ENCODE results near the gene GABRB3.

Gene GABRB3

DNA sequence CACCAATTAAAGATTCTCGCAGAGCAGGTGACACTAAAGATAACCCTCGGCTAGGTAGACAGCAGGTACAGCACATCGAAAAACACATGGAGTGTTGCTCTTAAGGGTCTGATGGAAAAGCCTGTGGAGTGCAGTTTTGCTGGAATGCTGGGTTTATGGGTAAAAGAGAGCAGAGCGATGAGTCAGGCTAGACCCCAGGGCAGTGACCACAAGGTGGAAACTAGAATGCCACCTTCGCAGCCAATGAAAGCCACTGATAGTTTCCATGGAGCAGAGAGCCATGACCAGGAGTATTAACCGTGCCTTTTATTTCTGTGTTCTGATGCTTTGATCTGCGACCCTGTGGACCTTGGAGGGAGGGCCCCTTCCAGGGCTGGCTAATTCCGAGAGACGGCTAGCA is 149.8 kb downstream of the GABRB3 start:
- no peak for DNase-seq

DNA sequence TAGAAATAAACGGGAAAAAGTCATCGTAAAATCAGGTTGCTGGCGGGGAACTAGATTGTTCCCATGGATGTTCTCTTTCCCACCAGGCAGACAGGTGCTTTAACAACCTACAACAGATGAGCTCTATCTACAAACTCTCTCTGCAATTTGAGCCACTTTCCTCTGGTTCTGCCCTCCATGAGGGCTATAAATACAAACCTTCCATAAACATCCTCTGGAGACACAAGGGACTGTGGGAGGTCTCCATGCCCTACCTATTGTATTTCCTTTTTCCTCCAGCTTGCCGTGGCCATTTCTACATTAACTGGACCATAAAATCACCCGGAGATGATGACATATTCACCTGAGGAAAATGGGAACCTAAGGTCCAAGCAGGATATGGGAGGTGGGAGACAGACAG is 151.1 kb downstream of the GABRB3 start:
- no peak for DNase-seq

DNA sequence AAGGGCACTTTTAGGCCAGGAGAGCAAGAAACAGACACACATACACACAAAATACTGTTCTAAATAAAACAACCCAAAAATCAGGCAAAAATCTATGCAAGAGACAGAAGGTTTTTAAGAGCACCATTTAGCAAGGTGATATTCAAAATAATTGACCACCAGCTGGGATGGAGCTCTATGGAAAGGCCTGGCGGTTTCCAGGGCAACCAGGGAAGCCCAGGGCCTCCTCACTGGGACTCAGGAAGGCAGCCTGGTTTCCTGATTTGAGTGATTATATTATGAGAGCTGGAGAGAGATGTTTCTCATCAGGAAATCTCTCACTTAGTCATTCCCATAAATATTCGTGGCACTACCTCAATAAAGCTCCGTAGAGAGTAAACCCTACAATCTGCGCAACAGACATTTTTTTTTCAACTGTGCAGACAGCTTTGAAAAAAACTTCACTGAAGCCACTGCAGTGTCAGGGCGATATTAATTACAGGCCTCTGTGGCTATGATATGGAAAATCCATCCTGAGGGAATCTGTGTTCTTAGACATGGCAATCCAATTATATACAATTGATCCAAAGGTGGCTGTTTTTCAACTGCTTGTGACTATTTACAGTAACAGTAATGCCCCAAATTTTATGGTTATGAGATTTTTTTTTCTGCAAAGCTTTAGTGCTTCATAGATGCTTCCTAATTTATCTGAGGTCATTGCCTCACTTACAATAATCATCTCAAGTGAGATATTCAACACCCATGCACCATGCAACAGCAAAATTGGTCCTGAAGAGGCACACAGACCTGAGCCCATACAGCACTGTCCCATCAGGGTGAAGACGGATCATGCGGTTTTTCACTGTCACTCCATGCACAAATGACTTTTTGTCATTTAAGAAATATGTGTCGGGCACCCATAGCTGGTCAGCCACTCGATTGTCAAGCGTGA is 152.1 kb downstream of the GABRB3 start:
- DNase-seq: no peak

DNA sequence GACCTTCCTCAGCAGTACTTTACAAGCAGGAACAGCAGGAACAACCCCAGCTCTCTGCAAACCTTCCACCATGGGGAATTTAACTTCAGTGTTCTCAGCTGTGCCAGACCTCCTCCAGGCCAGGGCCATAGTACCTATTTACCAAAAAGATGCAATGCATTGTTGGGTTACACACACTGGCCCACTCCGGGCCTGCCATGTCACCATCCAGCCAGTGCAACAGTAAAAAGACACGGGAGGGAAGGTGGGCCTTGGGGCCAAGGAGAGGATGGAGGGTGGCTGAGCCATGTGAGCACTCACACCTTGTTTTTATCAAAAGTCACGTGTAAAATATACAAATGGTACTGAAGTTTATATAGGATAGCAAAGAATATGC is 157.0 kb downstream of the GABRB3 start:
- no peak for DNase-seq

DNA sequence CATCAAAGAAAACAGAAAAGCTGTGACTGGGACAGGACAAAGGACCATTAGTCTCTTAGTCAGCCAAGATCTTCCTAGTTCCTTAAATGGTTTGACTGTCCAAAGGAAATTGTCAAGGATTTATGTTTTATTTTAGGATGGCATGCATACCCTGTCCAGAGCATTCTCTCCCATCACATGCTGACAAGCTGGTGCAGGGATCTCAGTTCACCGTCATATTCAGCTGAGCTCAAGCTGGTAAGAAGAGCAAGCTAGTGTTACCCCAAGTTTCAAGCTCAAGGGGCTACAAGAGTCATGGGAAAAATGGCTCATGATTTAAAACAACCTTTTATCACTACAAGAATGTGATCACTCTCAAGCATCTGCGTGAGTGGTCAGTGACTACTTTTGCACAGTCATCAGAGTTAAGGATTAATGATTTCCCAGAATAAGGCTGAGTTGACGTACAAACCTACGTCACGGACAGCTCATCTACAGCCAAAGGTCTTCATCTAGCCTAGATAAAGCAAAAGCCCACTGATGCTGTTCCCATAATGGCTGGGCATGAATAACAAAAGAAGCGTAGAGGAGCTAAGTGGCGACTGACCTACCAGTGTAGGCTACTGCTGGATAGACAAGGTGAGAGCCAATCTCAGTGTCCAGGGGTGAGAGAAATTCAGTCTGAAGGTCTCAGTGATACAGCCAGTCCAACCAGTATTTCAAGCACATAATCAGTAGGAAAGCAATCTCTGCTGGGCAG is 157.5 kb downstream of the GABRB3 start:
- DNase-seq: no peak

DNA sequence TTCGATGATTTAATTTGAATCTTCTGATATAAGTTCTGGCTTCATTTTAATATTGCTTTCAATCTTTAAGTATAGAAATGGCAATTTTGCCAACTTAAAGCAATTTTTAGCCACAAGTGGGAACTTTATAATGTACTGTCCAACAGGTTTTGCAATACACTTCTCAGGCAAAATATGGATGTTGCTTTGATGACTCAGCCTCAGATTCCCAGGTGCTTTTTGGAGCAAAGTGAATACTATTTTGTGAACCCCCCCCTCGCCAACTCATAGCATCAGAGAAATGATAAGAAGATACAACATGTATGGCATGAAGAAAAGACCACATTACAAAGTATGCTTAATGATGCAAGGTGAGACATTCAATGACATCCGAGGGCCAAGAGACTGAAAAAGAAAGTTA is 158.1 kb downstream of the GABRB3 start:
- DNase-seq: no peak

DNA sequence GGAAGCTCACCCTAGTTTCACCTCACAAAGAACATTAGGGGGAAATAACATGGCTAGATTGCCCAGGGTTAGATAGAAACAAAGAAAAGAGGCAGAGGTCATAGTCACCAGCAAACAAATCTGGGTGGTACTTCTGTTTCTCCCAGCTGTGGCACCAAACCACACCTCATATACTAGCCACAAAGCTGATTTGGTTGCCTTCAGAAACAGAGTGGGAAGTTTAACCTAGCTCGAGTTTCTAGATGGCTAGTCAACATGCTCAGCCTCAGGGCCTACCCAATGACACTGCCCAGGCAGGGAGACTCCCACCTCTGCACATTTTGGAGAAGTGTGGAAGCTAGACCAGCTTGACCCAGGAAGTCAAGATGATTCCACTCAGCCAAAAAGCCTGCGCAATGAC is 174.2 kb downstream of the GABRB3 start:
- DNase-seq: no peak

DNA sequence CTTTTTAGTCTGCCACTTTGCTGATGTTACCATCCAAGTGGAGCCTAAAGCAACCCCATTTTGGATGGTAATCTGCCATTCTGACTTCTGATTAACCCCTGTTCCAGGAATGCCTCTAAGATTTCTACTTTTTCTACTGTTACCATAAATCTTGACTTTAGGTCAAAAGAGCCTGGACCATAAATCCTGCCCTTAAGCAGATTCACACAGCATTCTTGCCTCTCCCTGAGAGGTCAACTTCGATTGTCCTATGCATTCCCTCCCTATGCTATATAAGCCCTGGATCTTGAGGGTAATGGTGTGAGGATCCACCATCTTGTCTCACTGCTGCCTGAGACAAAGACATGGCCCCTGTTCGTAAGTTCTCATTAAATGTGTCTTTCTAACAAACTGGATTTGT is 177.3 kb downstream of the GABRB3 start:
- DNase-seq: no peak

DNA sequence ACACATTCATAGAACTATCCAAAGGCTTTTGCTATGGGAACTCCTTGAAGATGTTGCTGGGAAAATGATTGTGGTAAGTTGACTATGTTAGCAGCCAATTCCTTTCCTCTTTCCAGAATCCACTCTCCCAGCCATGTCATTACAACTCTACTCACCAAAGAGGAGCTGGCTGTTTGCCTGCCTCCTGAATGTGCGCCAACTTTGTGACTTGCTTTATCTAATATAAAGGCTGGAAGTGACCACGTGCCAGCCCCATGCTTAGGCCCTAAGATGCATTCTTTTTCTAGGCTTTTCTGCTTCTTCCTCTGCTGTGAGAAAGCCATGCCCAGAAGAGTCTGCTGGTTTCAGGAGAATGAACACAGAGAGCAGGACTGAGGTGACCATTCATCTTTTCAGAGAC is 182.2 kb downstream of the GABRB3 start:
- no peak for DNase-seq

DNA sequence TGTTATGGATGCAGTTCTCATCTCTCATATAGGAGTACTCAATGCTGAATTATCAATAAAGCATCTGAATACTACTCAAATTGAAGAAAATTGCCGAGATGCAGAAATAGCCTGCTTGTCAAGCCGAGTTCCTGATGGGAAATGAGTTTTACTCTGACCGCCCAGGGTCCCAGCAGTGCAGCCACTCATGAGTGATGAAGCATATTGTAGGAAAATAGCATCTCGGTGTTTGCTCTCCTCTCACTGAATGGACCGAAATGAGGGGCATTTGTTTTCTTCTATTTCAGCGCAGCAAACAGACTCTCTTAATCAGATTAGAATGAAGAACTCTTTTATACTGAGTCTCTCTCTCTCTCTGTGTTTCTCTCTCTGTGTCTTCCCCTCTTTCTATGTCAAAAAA is 190.0 kb downstream of the GABRB3 start:
- no peak for DNase-seq

DNA sequence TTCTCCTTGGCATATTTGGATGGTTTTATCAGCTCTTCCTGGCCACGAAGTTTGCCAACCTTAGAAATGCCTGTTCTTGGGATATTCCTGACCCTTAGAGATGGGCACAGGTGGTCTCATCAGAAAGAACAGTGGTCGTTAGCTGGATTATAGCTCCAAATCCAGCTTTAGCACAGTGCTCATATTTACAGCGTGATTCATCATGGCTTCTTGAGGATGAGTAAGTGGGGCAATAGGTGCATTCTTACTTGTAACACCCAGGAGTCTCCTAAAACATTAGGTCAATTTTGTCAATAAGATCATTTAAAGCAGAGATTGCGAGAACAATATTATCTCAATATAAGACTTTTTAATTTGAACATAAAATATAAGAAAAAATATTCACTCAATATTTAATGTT is 191.9 kb downstream of the GABRB3 start:
- no peak for DNase-seq

DNA sequence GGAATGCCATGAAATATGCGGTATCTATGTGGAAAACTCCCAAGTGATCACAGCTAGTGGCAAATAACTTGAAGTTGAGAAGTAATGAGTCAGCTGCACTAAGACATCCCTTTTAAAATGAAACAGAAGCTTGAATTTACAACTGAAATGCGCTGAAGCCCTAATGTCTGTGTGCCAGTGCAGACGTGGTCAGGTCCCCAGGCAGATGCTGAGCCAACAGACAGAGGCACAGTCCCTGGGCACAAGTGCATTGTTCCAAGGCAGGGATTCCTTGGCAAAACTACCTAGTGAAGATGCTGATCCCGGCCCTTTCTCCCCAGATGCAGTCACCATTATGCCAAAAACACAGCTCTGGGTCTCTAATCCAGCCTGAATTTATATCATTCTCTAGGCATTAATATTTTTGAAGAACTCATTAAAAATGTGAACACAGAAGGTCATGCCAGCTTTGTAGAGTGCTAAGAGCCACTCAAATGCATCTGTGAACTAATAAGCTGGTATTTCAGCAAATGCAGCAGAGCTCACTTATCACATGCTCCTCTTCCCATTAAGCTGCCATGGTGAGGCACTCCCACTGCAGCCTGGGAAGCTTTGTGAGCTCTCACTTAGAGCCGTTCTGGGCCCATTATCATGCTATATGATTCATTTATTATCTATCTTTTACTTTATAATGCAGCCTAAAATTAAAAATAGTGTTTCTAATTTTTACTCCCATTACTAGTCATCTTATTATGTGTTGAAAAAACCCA is 200.1 kb downstream of the GABRB3 start:
- DNase-seq: no peak

DNA sequence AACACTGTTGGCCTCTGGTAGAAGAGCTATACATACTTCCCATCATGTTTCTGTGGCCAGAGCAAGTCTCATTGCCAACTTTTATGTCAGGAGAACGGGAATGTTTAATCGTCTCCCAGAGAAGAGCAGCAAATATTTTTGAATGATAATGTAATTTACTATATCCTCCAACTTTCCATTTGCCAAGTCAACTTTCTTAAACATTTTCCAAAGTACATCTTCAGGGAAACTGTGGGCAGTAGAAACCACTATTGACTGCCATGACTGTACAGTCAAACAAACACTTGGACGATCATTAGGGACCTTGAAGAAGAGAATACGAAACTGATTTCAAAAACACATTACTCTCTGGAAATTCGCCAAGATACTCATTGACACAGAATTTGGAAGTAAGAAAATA is 201.5 kb downstream of the GABRB3 start:
- no peak for DNase-seq

DNA sequence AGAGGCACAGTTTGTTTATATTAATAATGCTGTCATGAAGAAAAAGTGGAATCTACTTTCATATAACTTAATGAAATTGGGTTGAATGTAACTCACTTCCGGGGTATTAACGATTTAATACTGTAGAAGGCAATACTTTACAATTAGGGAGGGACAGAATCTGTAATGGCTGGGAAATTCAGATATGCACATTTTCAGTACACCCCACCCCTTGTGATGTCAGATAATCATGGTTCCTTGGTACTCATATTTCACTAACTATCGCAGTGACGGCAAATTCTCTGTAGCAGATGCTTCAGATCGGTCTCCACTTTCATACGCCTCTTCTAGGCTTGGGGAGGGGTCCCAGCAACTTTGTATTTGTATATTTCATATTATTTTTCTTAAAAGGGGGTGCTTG is 207.3 kb downstream of the GABRB3 start:
- DNase-seq: no peak

DNA sequence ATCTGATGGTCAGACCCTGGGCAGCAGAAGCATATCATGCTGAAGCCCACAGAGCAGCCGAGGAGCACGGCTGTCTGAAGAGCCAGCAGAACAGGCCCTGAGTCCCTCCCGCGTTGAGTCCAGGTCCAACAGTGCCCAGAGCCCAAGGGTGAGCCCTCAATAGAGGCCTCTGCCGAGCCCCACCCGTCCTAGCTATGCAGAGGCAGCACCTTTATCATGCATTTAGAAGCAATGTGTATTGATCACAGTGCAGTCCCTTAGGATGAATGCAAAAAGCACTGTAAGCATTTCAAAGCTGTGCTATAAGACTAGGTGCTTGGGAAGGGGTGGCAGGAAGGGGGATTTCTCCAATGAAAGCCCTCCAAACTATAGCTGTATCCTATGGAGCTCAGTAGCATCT is 208.5 kb downstream of the GABRB3 start:
- no peak for DNase-seq

DNA sequence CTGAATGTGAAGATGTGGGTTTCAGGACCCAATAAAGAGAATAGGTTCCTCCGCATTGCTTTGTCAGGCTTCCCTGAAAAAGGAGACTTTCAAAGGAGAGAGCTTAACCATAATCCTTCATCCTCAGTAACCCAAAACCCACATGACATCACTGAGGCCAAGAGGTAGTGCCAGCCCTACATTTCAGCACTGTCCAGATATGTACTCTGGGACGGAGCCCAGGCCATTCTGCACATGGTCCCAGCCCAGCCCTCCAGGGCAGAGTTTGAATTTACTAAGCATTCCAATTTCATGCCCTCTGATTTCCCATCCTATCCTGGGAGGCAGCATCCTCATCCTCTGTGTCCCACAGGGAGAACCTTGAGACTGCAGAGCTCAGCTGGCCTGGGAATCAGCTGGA is 210.5 kb downstream of the GABRB3 start:
- no peak for DNase-seq

DNA sequence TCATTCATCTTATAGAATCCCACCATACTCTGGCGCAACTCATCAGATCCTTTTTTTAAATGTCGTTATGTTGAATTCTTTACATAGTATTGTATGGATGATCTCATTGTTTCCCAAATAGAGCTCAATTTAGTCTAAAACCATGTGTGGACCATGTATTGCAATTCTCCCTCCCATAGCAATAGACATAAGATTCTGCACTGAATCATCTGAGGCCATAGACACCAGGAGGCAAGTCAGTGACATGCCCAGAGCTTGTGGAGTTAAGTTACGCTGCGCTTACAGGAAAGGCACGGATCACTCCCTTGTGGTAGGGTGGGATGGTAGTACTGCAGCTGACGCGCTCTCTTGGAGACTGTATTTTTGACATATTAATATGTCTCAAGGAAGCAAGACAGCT is 211.0 kb downstream of the GABRB3 start:
- DNase-seq: no peak

DNA sequence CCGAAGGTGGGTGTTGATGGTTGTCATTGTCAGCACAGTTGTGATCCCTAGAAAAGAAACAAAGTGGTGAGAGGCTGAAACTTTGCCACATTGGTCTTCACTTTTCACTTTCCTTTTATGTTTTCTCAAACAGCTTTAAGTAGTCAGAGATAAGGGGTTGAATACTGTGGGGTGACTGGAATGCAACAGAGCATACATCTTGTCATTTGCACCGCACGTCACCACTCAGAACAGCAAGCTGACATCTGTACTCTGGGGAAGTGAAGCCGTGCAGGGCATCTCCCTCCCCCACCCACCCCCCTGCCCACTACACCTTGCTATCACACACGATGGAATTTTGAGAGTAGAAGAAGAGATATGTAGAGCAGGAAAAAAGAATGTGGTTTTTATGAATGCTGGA is 211.7 kb downstream of the GABRB3 start:
- DNase-seq: no peak

DNA sequence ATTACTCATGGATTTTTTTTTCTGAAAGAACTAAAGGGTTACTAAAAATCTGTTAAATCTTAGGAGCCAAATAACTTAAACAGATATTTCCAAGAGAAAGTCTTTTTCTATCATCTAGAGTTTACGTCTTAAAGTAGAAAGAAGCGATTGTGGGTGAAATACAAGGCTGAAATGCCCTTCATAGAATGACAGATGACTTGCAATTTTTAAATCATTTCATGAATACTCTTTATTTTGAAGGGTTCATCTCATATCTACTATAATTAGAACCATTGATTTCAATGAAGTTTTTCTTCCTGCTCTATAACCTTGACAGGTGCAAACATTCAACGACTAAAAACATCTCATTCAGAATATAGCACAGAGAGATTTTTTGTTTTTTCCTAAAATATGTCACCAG is 217.0 kb downstream of the GABRB3 start:
- DNase-seq: no peak

DNA sequence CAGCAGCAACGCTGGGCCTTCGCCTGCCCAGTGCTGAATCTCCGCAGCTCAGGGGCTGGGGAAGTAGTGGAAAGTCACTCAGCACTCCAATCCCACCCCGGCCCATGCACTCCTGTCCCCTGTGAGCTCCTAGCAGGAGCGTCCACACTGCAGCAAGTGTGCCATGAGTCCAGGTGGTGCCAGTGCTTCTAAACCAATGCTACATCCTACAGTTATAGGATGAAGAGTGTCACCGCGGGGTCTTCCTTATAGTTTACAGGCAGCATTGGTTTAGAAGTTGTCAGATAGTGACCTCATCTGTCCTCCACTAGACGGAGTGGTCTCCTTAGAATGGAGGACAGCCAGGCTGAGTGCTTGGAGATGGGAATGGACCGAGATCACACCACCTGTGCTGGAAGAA is 221.4 kb downstream of the GABRB3 start:
- DNase-seq: no peak

DNA sequence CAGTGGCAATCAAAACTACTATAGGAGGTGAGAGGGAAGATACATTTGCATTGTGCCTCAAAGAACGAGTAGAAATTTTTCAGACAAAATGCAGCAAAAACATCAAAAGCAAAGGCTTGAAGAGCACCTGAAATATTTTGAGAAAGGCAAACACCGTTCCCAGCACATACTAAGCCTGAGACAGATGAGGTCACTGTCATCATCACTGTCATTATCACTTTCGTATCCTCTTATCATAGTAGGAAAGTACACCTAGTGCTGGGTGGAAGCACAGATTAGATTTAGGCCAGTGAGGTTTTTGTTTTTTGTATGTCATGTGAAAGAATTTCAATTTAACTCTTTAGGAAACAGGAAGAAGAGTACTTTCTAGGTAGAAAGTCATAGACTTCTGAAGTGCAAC is 222.0 kb downstream of the GABRB3 start:
- DNase-seq: no peak

DNA sequence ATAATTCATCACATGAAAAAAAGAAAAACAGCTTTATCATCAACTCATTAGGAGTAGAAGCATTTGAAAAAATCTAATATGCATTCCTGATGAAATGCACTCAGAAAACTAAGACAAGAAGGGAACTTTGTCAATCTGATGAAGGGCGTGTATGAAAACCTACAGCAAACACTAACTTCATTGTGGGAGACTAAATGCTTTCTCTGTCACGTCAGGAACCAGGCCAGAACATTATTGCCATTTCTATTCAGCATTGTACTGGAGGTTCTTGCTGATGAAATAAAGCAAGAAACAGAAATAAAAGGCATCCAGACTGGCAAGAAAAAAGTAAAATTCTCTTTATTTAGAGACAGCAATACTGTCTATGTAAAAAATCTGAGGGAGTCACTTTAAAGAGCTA is 235.2 kb downstream of the GABRB3 start:
- no peak for DNase-seq

DNA sequence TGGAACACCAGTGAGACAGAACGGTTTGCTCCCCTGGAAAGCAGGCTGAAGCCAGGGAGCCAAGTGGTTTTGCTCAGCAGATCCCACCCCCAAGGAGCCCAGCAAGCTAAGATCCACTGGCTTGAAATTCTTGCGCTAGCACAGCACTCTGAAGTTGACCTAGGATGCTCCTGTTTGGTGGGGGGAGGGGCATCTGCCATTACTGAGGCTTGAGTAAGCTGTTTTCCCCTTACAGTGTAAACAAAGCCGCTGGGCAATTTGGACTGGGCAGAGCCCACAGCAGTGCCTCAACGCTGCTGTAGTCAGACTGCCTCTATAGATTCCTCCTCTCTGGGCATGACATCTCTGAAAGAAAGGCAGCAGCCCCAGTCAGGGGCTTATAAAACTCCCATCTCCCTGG is 241.4 kb downstream of the GABRB3 start:
- DNase-seq: no peak

DNA sequence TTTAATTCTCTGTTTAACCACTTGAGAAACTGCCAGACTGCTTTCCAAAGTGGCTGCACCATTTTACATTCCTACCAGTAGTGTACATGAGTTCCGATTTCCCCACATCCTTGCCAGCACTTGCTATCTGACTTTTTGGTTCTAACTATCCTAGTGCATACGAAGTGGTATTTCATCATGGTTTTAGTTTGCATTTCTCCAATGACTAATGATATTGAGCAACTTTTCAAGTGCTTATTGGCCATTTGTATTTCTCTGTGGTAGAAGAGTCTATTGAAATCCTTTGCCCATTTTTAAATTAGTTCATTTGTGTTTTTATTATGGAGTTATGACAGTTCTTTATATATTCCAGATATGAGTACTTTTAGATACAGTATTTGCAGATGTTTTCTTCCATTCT is 247.8 kb downstream of the GABRB3 start:
- no peak for DNase-seq
